Nucleus accumbens (tissue), 56 donors: ENCODE measurements around the gene CAPN14.

Experiments
- DNase-seq, 56 donors: peaks; one replicate each; lab custom pipeline; 2025; lab: John Stamatoyannopoulos, UW

The CAPN14 gene

GRCh38 chr2:31227711-31228125 lies 10.4 kb upstream of the CAPN14 start:
- DNase-seq = no peak

- DNase-seq = no peak
Measured at GRCh38 chr2:31227110-31227509, 9.8 kb upstream of the CAPN14 start.

DNA sequence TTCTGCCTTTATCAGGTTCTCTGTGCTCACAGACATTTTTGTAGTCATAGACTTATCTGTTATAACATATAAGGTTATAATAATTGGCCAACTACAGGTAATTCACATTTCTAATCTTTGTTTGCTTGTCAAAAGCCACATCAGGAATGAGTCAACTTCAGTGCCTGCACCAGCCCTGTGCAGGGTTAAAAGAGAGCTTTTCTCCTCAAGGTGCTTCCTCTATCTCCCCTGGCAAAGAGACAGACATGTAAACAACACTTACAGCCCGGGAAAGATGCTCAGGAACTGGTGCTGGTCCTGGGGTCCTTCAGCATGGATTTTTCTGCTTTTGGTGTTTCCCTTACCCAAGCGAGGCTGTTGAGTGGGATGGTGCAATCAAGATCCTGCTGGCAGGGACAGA lies 9.0 kb upstream of the CAPN14 start:
- no peak for DNase-seq

DNA sequence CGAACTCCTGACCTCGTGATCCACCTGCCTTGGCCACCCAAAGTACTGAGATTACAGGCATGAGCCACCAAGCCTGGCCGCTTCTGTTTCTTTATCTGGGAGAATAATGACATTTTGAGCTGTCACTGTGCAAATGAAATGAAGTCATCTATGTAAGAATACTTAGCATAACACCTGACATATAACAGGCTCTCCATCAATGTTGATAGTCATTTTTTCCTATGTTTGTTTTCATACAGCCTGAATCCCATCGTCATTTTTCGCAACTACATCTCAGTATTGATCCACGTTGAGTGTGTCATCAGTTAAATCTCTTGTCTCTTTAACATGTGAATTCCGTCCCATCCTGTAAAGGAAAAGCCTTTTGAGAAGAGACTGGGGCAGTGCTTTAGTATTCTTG lies 6.4 kb upstream of the CAPN14 start:
- no peak for DNase-seq

DNA sequence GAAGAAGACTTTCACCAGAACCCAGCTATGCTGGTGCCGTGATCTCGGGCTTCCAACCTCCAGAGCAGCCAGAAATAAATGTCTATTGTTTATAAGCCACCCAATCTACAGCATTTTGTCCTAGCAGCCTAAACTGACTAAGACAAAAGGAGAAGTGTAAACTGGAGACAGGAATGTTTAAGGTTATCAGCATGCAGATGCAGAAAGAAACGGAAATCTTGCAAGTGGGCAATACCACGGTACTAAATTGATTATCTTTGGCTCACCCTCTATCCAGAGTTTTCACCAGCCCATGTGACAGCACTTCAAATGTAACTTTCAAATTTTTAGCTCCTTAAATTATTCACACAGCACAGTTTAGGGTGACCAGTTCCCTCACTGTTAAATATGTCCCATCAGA lies 5.7 kb upstream of the CAPN14 start:
- DNase-seq = no peak

DNA sequence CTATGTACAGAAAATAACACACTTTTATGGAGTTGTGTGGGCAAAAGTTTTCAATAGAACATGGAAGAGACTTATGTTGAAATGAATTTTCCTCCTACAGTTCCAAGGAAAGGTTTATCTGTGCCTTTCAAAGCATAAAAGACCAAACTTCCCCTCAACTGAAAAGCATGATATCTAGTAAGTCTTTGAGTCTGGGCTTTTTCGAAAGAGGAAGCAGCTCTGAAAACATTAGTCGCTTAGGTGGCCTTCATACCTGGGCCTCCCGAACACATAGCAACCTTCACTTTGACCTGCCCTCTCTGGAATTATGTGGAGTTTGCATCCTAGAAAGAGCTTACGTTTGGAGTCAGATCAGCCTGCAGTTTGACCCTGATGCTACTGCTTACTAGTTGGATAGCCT lies 4.8 kb upstream of the CAPN14 start:
- no peak for DNase-seq

GRCh38 chr2:31221544-31221943 lies 4.2 kb upstream of the CAPN14 start:
- no peak for DNase-seq

- DNase-seq = no peak
Measured at GRCh38 chr2:31219131-31219969, 2.0 kb upstream of the CAPN14 start.

DNA sequence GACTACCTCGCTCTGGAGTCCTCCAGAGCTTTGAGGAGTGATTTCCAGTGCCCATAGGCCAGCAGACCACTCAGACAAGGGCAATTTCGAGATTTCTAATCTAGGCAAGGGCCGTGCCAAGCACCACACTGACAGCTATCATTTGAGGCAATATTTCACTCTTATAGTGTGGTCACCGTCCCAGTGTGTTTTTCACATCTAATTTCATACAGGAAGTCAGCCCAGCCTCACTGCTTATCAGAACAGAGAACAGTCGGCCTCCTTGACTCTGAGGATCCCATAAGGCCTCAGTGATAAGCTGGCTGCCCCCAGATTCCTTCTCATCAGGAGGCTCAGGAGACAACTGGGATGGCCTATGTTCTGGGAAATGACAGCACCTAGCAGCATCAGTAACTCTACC lies 581 bp downstream of the CAPN14 start:
- DNase-seq = no peak

GRCh38 chr2:31214444-31214915 lies 2.8 kb downstream of the CAPN14 start:
- DNase-seq = no peak

GRCh38 chr2:31213601-31214443 lies 3.5 kb downstream of the CAPN14 start:
- DNase-seq = no peak

GRCh38 chr2:31212659-31213600 lies 4.4 kb downstream of the CAPN14 start:
- no peak for DNase-seq

- DNase-seq = no peak
Measured at GRCh38 chr2:31208240-31208639, 9.1 kb downstream of the CAPN14 start.

DNA sequence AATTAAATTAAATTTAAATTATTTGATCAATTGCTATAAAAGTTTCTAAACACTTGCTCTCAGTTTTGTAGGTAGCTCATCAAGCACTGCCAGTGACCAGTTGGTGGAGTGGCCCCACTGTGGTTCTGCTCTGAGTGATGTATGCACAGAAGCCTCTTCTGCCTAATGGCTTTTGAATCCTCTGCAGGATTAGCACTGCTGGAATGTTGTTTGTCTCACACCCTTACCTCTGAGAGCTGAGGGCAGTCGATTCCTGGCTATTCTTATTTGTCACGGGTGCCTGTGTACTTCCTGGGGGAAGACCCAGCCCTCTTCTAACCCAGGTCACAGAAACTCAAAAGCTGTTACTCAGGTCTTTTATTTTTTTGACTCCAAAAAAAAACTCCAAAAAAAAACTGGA lies 9.5 kb downstream of the CAPN14 start:
- DNase-seq = no peak

DNA sequence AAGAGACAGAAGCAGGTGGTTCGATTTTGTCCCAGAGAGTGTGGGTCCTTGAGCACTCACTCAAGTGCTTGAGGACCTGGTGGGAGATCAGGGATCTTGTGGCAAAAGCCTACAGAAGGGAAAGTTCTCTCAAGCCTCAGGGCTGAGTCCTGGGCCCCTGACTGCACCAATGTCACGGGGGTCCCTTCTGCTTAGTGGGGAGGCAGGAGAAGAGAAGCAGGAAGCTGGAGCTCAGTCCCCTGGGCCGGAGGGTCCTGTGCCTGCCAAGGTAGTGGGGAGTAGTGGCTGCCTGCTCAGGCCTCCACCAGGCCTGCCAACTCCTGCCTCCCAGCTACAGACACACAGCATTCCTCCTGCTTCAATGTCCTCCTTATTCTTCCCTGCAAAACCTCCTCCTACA lies 11.7 kb downstream of the CAPN14 start:
- DNase-seq = no peak

GRCh38 chr2:31205186-31205585 lies 12.1 kb downstream of the CAPN14 start:
- DNase-seq = no peak

GRCh38 chr2:31204783-31205182 lies 12.5 kb downstream of the CAPN14 start:
- DNase-seq = no peak

DNA sequence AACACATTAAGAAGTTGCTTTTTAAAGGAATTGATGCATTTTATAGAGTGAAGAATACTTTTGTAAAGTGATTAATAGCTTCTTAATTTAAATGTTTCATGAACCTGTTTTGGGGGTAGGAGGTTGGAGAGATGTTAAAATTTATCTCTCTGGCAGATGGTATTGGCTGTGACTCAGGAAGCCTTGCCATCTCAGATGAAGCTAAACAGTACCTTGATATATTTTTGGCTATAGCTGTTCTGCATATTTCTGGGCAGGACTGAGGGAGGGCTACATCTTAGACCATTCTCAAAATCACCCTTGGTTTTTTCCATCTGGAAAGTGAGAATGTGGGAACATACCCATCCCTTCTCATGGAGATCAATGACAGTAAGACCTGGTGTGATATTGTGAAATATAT lies 13.4 kb downstream of the CAPN14 start:
- DNase-seq = no peak

DNA sequence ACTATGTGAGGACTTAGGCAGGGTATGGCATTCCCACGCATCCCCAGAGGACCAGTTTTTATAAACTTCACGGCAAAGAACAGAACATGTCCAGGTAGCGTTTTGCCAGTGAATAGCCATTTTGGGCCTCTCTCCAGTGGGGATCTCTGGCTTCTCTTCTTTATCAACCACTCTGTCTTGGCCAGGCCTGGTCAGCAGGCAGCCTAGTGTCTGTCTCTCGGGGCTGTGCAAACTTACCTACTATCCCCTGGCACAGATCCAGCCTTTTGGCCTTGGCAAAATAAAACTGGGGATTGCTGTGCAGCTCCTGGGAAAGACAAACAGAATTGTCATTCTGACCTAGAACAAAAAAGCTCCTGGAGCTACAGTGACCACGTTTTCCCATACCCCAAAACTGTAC lies 14.5 kb downstream of the CAPN14 start:
- DNase-seq = no peak

DNA sequence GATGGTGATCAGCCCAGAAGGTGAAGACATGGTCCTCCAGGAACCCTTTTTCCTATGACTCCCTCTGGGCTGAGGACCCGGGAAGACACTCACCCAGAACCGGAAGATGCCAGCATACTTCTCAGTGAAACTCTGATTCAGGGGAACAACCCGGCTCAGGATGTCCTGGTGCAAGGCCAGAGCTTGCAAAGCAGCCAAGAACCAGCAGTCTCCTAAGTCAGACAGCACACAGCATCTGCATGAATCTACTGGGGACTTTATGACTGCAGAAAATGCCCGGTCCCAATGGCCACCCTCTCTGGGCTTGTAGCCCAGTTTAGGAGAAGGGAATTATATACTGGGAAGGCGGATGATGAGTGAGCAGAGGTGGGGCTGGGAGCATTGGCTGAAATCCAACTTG lies 15.3 kb downstream of the CAPN14 start:
- DNase-seq = no peak

GRCh38 chr2:31200972-31201371 lies 16.3 kb downstream of the CAPN14 start:
- DNase-seq = no peak
